HCT116 (cell line): ENCODE measurements around the gene TCERG1L. TPM values are rescaled to one million over a fixed set of nuclear protein-coding genes. Genes with fewer than 3 reads are reported as not detected.
"Not testable (repeated sequence)": the region's sequence is repeated elsewhere in the genome, so short reads cannot be mapped to it uniquely, and the experiment has no call there.

Experiments
- ATAC-seq: fragments of 200-7000 bp; cut with Tn5 transposase; 2 replicates; pipeline ENCODE4 v1.9.1; 2020; ENCODE audit warnings: mild to moderate bottlenecking, moderate library complexity
- BruUV-seq: library from RNA; stranded (reverse); fragments of 400-500 nt; replicated peaks from 2 replicates; lab custom pipeline; 2021; lab: Mats Ljungman, UMichigan
- CTCF ChIA-PET: fragments of 300-600 bp; sonication (Branson Sonifier 250); formaldehyde crosslinking; loops from one replicate; lab custom pipeline; 2021; ENCODE audit warnings: antibody characterized with exemption; lab: Charles Lee
- POLR2A ChIA-PET: fragments of 300-600, 350-600 bp; sonication (Branson Sonifier 250); formaldehyde crosslinking; loops from one replicate; lab custom pipeline; 2021; ENCODE audit warnings: antibody characterized with exemption; lab: Charles Lee
- RAD21 ChIA-PET, 2 experiments: fragments of 300-600 bp; sonication (Branson Sonifier 250); formaldehyde crosslinking; loops; one replicate each; lab custom pipeline; 2023; ENCODE audit warnings: low total read pairs in 2 of 2; ENCODE audit not compliant: uncharacterized antibody in 2 of 2, unreplicated experiment in 2 of 2, low non-redundant PET in 1 of 2; lab: Charles Lee
- DNase-seq: peaks from one replicate; pipeline ENCODE4 v3.0.0-alpha.2; 2010; ENCODE audit warnings: low read depth, low spot score
- H2AFZ ChIP-seq: fragments of 200-600 bp; shearing (Covaris generic), sonication (generic); 2 replicates; pipeline ENCODE4 v1.6.1; 2017; ENCODE audit warnings: low read depth, mixed run types, mixed read lengths, antibody characterized with exemption, low read length; ENCODE audit not compliant: poor library complexity, severe bottlenecking
- H3K27ac ChIP-seq: 2 replicates; pipeline ENCODE4 v1.5.1; 2012; ENCODE audit warnings: low read depth, low read length
- H3K27me3 ChIP-seq: fragments of 200-600 bp; sonication (generic); 2 replicates; pipeline ENCODE4 v1.6.1; 2016; ENCODE audit warnings: mixed run types, low read length, mixed read lengths; ENCODE audit not compliant: insufficient read depth
- H3K36me3 ChIP-seq, 2 experiments: fragments of 200-500 bp in 1 of 2; fragments of 200-600 bp in 1 of 2; sonication (Bioruptor generic) in 1 of 2; sonication (generic) in 1 of 2; 2 replicates each; pipeline versions ENCODE4 v1.5.1 to v1.6.1; 2014 to 2016; ENCODE audit warnings: low read length in 2 of 2, inconsistent platforms in 1 of 2, mixed read lengths in 1 of 2, mixed run types in 1 of 2; ENCODE audit not compliant: insufficient read depth in 2 of 2, control insufficient read depth in 1 of 2
- H3K4me1 ChIP-seq, 2 experiments: fragments of 200-600 bp in 1 of 2; sonication (generic) in 1 of 2; 2 replicates each; pipeline versions ENCODE4 v1.5.1 to v1.6.1; 2012 to 2017; ENCODE audit warnings: low read length in 2 of 2, inconsistent platforms in 1 of 2, mild to moderate bottlenecking in 1 of 2, mixed read lengths in 1 of 2, mixed run types in 1 of 2, moderate library complexity in 1 of 2; ENCODE audit not compliant: insufficient read depth in 2 of 2, control insufficient read depth in 1 of 2
- H3K4me2 ChIP-seq: fragments of 200-600 bp; sonication (generic); 2 replicates; pipeline ENCODE4 v1.6.1; 2017; ENCODE audit warnings: mixed run types, low read length, mixed read lengths
- H3K4me3 ChIP-seq, 2 experiments: fragments of 200-600 bp in 1 of 2; sonication (generic) in 1 of 2; replicated peaks in 1 of 2; 2 replicates each; pipeline ENCODE4 v1.5.1; 2011 to 2016; ENCODE audit warnings: low read length in 2 of 2, control low read depth in 1 of 2, low read depth in 1 of 2, mild to moderate bottlenecking in 1 of 2, mixed read lengths in 1 of 2, mixed run types in 1 of 2
- H3K79me2 ChIP-seq: fragments of 200-600 bp; sonication (generic); 2 replicates; pipeline ENCODE4 v1.6.1; 2017; ENCODE audit warnings: mild to moderate bottlenecking, mixed run types, low read length, moderate library complexity, mixed read lengths; ENCODE audit not compliant: insufficient read depth
- H3K9ac ChIP-seq: fragments of 200-600 bp; sonication (generic); 2 replicates; pipeline ENCODE4 v1.6.1; 2016; ENCODE audit warnings: low read length, mixed read lengths
- H3K9me2 ChIP-seq: fragments of 200-600 bp; sonication (generic), shearing (Covaris generic); 2 replicates; pipeline ENCODE4 v1.6.1; 2017; ENCODE audit warnings: mixed run types, mild to moderate bottlenecking, moderate library complexity; ENCODE audit not compliant: insufficient read depth
- H3K9me3 ChIP-seq, 2 experiments: fragments of 200-500 bp in 1 of 2; fragments of 200-600 bp in 1 of 2; sonication (Bioruptor generic) in 1 of 2; sonication (generic) in 1 of 2; 2 replicates each; pipeline ENCODE4 v1.6.1; 2014 to 2017; ENCODE audit warnings: low read length in 2 of 2, mixed read lengths in 2 of 2, inconsistent platforms in 1 of 2, low read depth in 1 of 2, mild to moderate bottlenecking in 1 of 2, mixed run types in 1 of 2, moderate library complexity in 1 of 2; ENCODE audit not compliant: control insufficient read depth in 1 of 2, insufficient read depth in 1 of 2
- H4K20me1 ChIP-seq: fragments of 200-600 bp; sonication (generic), shearing (Covaris generic); 2 replicates; pipeline ENCODE4 v1.6.1; 2017; ENCODE audit warnings: mixed run types, mild to moderate bottlenecking, moderate library complexity; ENCODE audit not compliant: insufficient read depth
- CBX3 ChIP-seq: IDR thresholded peaks from 2 replicates; pipeline ENCODE4 v1.6.1; 2012; ENCODE audit warnings: low read depth
- CEBPB ChIP-seq: IDR thresholded peaks from 2 replicates; pipeline ENCODE4 v1.6.1; 2012; ENCODE audit warnings: low read depth
- EGR1 ChIP-seq: IDR thresholded peaks from 2 replicates; pipeline ENCODE4 v1.6.1; 2012; ENCODE audit warnings: low read depth
- ELF1 ChIP-seq: IDR thresholded peaks from 2 replicates; pipeline ENCODE4 v1.6.1; 2012; ENCODE audit warnings: low read depth, borderline replicate concordance
- EZH2 ChIP-seq: fragments of 200-600 bp; sonication (generic); IDR thresholded peaks from 2 replicates; pipeline ENCODE4 v1.6.1; 2017; ENCODE audit warnings: antibody characterized with exemption, mixed run types
- FOSL1 ChIP-seq: IDR thresholded peaks from 2 replicates; pipeline ENCODE4 v1.6.1; 2012; ENCODE audit warnings: low read depth
- RAD21 ChIP-seq: IDR thresholded peaks from 2 replicates; pipeline ENCODE4 v1.6.1; 2012; ENCODE audit warnings: low read depth, mild to moderate bottlenecking
- SIN3A ChIP-seq: IDR thresholded peaks from 2 replicates; pipeline ENCODE4 v1.6.1; 2012; ENCODE audit warnings: low read depth
- ZBTB33 ChIP-seq: IDR thresholded peaks from 2 replicates; pipeline ENCODE4 v1.6.1; 2011; ENCODE audit warnings: mild to moderate bottlenecking, low read length, moderate library complexity; ENCODE audit not compliant: insufficient replicate concordance; ENCODE audit errors: extremely low read depth
- ZFX ChIP-seq: fragments of 450-650 bp; IDR thresholded peaks from 2 replicates; pipeline ENCODE4 v1.6.1; 2017
- intact Hi-C: fragments of 100-400 bp; cut with micrococcal nuclease; formaldehyde crosslinking; loops from 2 replicates; pipeline ENCODE4 v1.10.0; 2022
- total RNA-seq: library from RNA; stranded (reverse); gene quantifications from one replicate; pipeline ENCODE4 v1.2.1, GENCODE V29; 2021; ENCODE audit not compliant: unreplicated experiment

The TCERG1L gene
- total RNA-seq, 1 experiment from 2014 or later, result not detected

- no peaks in the 10 kb centered on the region for H3K27me3 ChIP-seq
- BruUV-seq, result no TSS peak
- ChIA-PET CTCF (no interaction called here), RAD21 (no interaction called here), POLR2A (no interaction called here)
- no peak for DNase-seq
- H3K9me3 ChIP-seq, result no peaks in the 10 kb centered on the region
- H4K20me1 ChIP-seq, result no peaks in the 10 kb centered on the region
- H3K4me1 ChIP-seq, result no peaks in the 10 kb centered on the region
- no peak overlapping the region for H3K4me3 ChIP-seq
- no peak for ATAC-seq
- H3K27ac ChIP-seq, result no peak overlapping the region
- intact Hi-C loops, result no loop called here
- no peak overlapping the region for H3K9ac ChIP-seq
- H2AFZ ChIP-seq, result no peak overlapping the region
- no peaks in the 10 kb centered on the region for H3K36me3 ChIP-seq
- no peaks in the 10 kb centered on the region for H3K9me2 ChIP-seq
- H3K79me2 ChIP-seq, result no peaks in the 10 kb centered on the region
- H3K4me2 ChIP-seq, result no peak overlapping the region
- TF ChIP-seq FOSL1, result no peak
- no peak for TF ChIP-seq ELF1
- TF ChIP-seq SIN3A, result no peak
- no peak for TF ChIP-seq ZBTB33
- no peak for TF ChIP-seq EZH2
- TF ChIP-seq RAD21, result no peak
- TF ChIP-seq CEBPB, result no peak
- TF ChIP-seq EGR1, result no peak
- TF ChIP-seq CBX3, result no peak
- no peak for TF ChIP-seq ZFX
- TF ChIP-seq, all 23 proteins: peak for 0
Observed at GRCh38 chr10:131323025-131323424, 11.5 kb upstream of the TCERG1L start.

GRCh38 chr10:131322575-131322974, 11.1 kb upstream of the TCERG1L start:
- BruUV-seq, H3K9me3 ChIP-seq, H3K9ac ChIP-seq, H3K4me2 ChIP-seq, H3K27ac ChIP-seq, H3K27me3 ChIP-seq, ATAC-seq, H3K4me3 ChIP-seq, intact Hi-C loops, RAD21 ChIA-PET, H3K9me2 ChIP-seq, POLR2A ChIA-PET, DNase-seq, H3K79me2 ChIP-seq, H3K36me3 ChIP-seq, H3K4me1 ChIP-seq, H2AFZ ChIP-seq, CTCF ChIA-PET, H4K20me1 ChIP-seq: not testable (repeated sequence)
